ENCODE measurements around the gene THAP8.

- TF ChIP-seq, protein P1, sequence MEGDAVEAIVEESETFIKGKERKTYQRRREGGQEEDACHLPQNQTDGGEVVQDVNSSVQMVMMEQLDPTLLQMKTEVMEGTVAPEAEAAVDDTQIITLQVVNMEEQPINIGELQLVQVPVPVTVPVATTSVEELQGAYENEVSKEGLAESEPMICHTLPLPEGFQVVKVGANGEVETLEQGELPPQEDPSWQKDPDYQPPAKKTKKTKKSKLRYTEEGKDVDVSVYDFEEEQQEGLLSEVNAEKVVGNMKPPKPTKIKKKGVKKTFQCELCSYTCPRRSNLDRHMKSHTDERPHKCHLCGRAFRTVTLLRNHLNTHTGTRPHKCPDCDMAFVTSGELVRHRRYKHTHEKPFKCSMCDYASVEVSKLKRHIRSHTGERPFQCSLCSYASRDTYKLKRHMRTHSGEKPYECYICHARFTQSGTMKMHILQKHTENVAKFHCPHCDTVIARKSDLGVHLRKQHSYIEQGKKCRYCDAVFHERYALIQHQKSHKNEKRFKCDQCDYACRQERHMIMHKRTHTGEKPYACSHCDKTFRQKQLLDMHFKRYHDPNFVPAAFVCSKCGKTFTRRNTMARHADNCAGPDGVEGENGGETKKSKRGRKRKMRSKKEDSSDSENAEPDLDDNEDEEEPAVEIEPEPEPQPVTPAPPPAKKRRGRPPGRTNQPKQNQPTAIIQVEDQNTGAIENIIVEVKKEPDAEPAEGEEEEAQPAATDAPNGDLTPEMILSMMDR (IDR thresholded peaks at IDR 0.05 in 2 of 3, conservative IDR thresholded peaks at IDR 0.05 in 1 of 3; ENCODE audit: control insufficient read depth in 2 of 3, extremely low read depth in 1 of 3, insufficient read depth in 1 of 3, low read depth in 3 of 3, low read length in 3 of 3): peak; percentile 60 to 75 (median 67); a peak in 5 of 6 replicates
- TF ChIP-seq HDGF (IDR thresholded peaks at IDR 0.05) (no peak), RFX5 (IDR thresholded peaks at IDR 0.05; ENCODE audit: low read depth, low read length) (no peak), RAD21 (IDR thresholded peaks at IDR 0.05; ENCODE audit: insufficient read depth, low read depth, low read length) (peak; percentile 64), ZNF274 (IDR thresholded peaks at IDR 0.05; ENCODE audit: insufficient read depth, insufficient read length) (no peak)
- TF ChIP-seq, protein P2, sequence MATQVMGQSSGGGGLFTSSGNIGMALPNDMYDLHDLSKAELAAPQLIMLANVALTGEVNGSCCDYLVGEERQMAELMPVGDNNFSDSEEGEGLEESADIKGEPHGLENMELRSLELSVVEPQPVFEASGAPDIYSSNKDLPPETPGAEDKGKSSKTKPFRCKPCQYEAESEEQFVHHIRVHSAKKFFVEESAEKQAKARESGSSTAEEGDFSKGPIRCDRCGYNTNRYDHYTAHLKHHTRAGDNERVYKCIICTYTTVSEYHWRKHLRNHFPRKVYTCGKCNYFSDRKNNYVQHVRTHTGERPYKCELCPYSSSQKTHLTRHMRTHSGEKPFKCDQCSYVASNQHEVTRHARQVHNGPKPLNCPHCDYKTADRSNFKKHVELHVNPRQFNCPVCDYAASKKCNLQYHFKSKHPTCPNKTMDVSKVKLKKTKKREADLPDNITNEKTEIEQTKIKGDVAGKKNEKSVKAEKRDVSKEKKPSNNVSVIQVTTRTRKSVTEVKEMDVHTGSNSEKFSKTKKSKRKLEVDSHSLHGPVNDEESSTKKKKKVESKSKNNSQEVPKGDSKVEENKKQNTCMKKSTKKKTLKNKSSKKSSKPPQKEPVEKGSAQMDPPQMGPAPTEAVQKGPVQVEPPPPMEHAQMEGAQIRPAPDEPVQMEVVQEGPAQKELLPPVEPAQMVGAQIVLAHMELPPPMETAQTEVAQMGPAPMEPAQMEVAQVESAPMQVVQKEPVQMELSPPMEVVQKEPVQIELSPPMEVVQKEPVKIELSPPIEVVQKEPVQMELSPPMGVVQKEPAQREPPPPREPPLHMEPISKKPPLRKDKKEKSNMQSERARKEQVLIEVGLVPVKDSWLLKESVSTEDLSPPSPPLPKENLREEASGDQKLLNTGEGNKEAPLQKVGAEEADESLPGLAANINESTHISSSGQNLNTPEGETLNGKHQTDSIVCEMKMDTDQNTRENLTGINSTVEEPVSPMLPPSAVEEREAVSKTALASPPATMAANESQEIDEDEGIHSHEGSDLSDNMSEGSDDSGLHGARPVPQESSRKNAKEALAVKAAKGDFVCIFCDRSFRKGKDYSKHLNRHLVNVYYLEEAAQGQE (IDR thresholded peaks at IDR 0.05; ENCODE audit: low read depth, low read length): no peak
- TF ChIP-seq, protein P3, sequence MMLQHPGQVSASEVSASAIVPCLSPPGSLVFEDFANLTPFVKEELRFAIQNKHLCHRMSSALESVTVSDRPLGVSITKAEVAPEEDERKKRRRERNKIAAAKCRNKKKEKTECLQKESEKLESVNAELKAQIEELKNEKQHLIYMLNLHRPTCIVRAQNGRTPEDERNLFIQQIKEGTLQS (IDR thresholded peaks at IDR 0.05; ENCODE audit: borderline replicate concordance, extremely low read depth, low read depth, low read length): no peak
Measured at GRCh38 chr19:36060430-36060829, 6.3 kb upstream of the THAP8 start.
